Naive thymus-derived CD4-positive, alpha-beta T cell (primary cell): ENCODE data around the gene CHMP1B. TPM values are rescaled to one million over a fixed set of nuclear protein-coding genes. Genes with fewer than 3 reads are reported as not detected.

ENCODE experiments used
- ATAC-seq: fragments of 150-1000 bp; cut with Tn5 transposase; 2 replicates; pipeline ENCODE4 v1.10.0; 2021; ENCODE audit warnings: mild to moderate bottlenecking, moderate library complexity
- CTCF ChIA-PET: fragments of 350-600 bp; sonication (Branson Sonifier 250); formaldehyde crosslinking; loops from one replicate; lab custom pipeline; 2021; ENCODE audit warnings: antibody characterized with exemption; lab: Charles Lee
- POLR2A ChIA-PET: fragments of 350-600 bp; sonication (Branson Sonifier 250); formaldehyde crosslinking; loops from one replicate; lab custom pipeline; 2021; ENCODE audit warnings: antibody characterized with exemption, inconsistent platforms; lab: Charles Lee
- DNase-seq, 9 donors: peaks; one replicate each; pipeline versions ENCODE4 v3.0.0 to v3.0.0-alpha.2; 2020 to 2022; ENCODE audit warnings: mixed read lengths in 1 of 9
- H3K27ac ChIP-seq: one replicate; pipeline ENCODE4 v1.7.0; 2013; ENCODE audit warnings: mild to moderate bottlenecking, low read depth, low read length, moderate library complexity
- H3K27me3 ChIP-seq, 2 donors: one replicate each; pipeline ENCODE4 v1.7.0; 2013; ENCODE audit warnings: low read length in 2 of 2, mild to moderate bottlenecking in 2 of 2, moderate library complexity in 2 of 2; ENCODE audit not compliant: control insufficient read depth in 2 of 2, insufficient read depth in 2 of 2
- H3K36me3 ChIP-seq, 3 experiments: 1 replicate in 2 of 3; 2 replicates in 1 of 3; pipeline ENCODE4 v1.7.0; 2013; ENCODE audit warnings: low read length in 3 of 3, mild to moderate bottlenecking in 3 of 3, moderate library complexity in 1 of 3; ENCODE audit not compliant: insufficient read depth in 3 of 3, control insufficient read depth in 2 of 3
- H3K4me1 ChIP-seq, 2 donors: one replicate each; pipeline ENCODE4 v1.7.0; 2013; ENCODE audit warnings: low read length in 2 of 2, mild to moderate bottlenecking in 2 of 2, moderate library complexity in 1 of 2; ENCODE audit not compliant: control insufficient read depth in 2 of 2, insufficient read depth in 2 of 2
- H3K4me3 ChIP-seq: 2 replicates; pipeline ENCODE4 v1.7.0; 2013; ENCODE audit warnings: mild to moderate bottlenecking, low read length
- H3K9me3 ChIP-seq, 3 experiments: 1 replicate in 2 of 3; 2 replicates in 1 of 3; pipeline ENCODE4 v1.7.0; 2013; ENCODE audit warnings: low read length in 3 of 3; ENCODE audit not compliant: control insufficient read depth in 2 of 3
- H3K27ac Mint-ChIP-seq, 9 donors: one replicate each; pipeline ENCODE4 v1.8.0; 2020 to 2022; ENCODE audit warnings: mixed read lengths in 9 of 9, mild to moderate bottlenecking in 8 of 9, moderate library complexity in 5 of 9, inconsistent platforms in 2 of 9
- H3K27me3 Mint-ChIP-seq, 5 donors: one replicate each; pipeline ENCODE4 v1.8.0; 2021 to 2022; ENCODE audit warnings: mixed read lengths in 5 of 5, mild to moderate bottlenecking in 1 of 5
- H3K36me3 Mint-ChIP-seq, 5 donors: one replicate each; pipeline ENCODE4 v1.8.0; 2020 to 2022; ENCODE audit warnings: mixed read lengths in 5 of 5, mild to moderate bottlenecking in 3 of 5, inconsistent platforms in 1 of 5
- H3K4me1 Mint-ChIP-seq, 7 donors: one replicate each; pipeline ENCODE4 v1.8.0; 2020 to 2022; ENCODE audit warnings: mixed read lengths in 7 of 7, mild to moderate bottlenecking in 3 of 7, inconsistent platforms in 1 of 7
- H3K4me3 Mint-ChIP-seq, 10 donors: one replicate each; pipeline ENCODE4 v1.8.0; 2020 to 2022; ENCODE audit warnings: mild to moderate bottlenecking in 10 of 10, mixed read lengths in 10 of 10, moderate library complexity in 6 of 10, inconsistent platforms in 2 of 10
- H3K9me3 Mint-ChIP-seq, 11 donors: one replicate each; pipeline ENCODE4 v1.8.0; 2020 to 2022; ENCODE audit warnings: mixed read lengths in 11 of 11, mild to moderate bottlenecking in 4 of 11, inconsistent platforms in 1 of 11, moderate library complexity in 1 of 11
- intact Hi-C, 2 donors: fragments of 100-400 bp; cut with micrococcal nuclease; formaldehyde crosslinking; loops; one replicate each; pipeline ENCODE4 v1.15.1; 2023
- polyA plus RNA-seq, 2 donors: library from polyadenylated mRNA; unstranded; fragments of 300-500 nt; fragmentation: Illumina TruSeq; gene quantifications; one replicate each; pipeline ENCODE4 v1.2.3, GENCODE V29; 2021
- total RNA-seq, 6 experiments: library from RNA in 5 of 6; stranded (reverse) in 5 of 6; gene quantifications; 1 replicate in 5 of 6; 2 replicates in 1 of 6; pipeline ENCODE4 v1.2.3 and lab custom pipeline; 2021 to 2026

CHMP1B gene
- total and polyA plus RNA-seq, 7 experiments from 2014 or later: 27.2 to 115 (median 54.2) TPM

GRCh38 chr18:11821208-11821607 lies 30.0 kb upstream of the CHMP1B start:
- Histone ChIP-seq H3K36me3 (no peaks in the 10 kb centered on the region), H3K4me1 (no peaks in the 10 kb centered on the region), H3K4me3 (no peak overlapping the region), H3K9me3 (no peaks in the 10 kb centered on the region), H3K27ac (no peak overlapping the region), H3K27me3 (no peaks in the 10 kb centered on the region)
- Mint-ChIP-seq H3K27me3 (peaks cover 0 to 3% (median 0%) of the 10 kb centered on the region in 5 donors), H3K4me3 (no peak overlapping the region), H3K27ac (no peak overlapping the region), H3K9me3 (peaks cover 0 to 14% (median 0%) of the 10 kb centered on the region in 11 donors), H3K4me1 (no peaks in the 10 kb centered on the region), H3K36me3 (peaks cover 0 to 3% (median 0%) of the 10 kb centered on the region in 5 donors)
- ATAC-seq (no peak), DNase-seq (no peak)
- intact Hi-C loops: no loop called here
- ChIA-PET CTCF (no interaction called here), POLR2A (interaction anchor here (0.9 kb wide), 1 partner anchor 28 kb away, joined by 3 read pairs; no protein-coding TSS in a partner anchor)

GRCh38 chr18:11821643-11822237 lies 29.5 kb upstream of the CHMP1B start:
- ChIA-PET CTCF (no interaction called here), POLR2A (interaction anchor here (0.9 kb wide), 1 partner anchor 28 kb away, joined by 3 read pairs; no protein-coding TSS in a partner anchor)
- no peak overlapping the region for H3K27ac Mint-ChIP-seq
- no peaks in the 10 kb centered on the region for H3K9me3 ChIP-seq
- intact Hi-C loops: no loop called here
- H3K4me3 Mint-ChIP-seq: no peak overlapping the region
- no peaks in the 10 kb centered on the region for H3K4me1 ChIP-seq
- DNase-seq (no peak), ATAC-seq (no peak)
- H3K4me3 ChIP-seq: no peak overlapping the region
- H3K27ac ChIP-seq: no peak overlapping the region
- H3K27me3 Mint-ChIP-seq: peaks cover 0 to 5% (median 0%) of the 10 kb centered on the region in 5 donors
- no peaks in the 10 kb centered on the region for H3K36me3 ChIP-seq
- H3K36me3 Mint-ChIP-seq: peaks cover 0 to 3% (median 0%) of the 10 kb centered on the region in 5 donors
- peaks cover 0 to 14% (median 0%) of the 10 kb centered on the region in 11 donors for H3K9me3 Mint-ChIP-seq
- no peaks in the 10 kb centered on the region for H3K27me3 ChIP-seq
- H3K4me1 Mint-ChIP-seq: no peaks in the 10 kb centered on the region

GRCh38 chr18:11823545-11823944 lies 27.7 kb upstream of the CHMP1B start:
- no peak for DNase-seq
- no peaks in the 10 kb centered on the region for H3K36me3 ChIP-seq
- intact Hi-C loops: no loop called here
- Mint-ChIP-seq H3K4me1 (peaks cover 0 to 3% (median 0%) of the 10 kb centered on the region in 7 donors), H3K27me3 (peaks cover 0 to 4% (median 0%) of the 10 kb centered on the region in 5 donors), H3K36me3 (peaks cover 0 to 3% (median 0%) of the 10 kb centered on the region in 5 donors), H3K4me3 (no peak overlapping the region), H3K9me3 (peaks cover 0 to 14% (median 0%) of the 10 kb centered on the region in 11 donors), H3K27ac (no peak overlapping the region)
- ChIA-PET POLR2A (no interaction called here), CTCF (no interaction called here)
- no peaks in the 10 kb centered on the region for H3K9me3 ChIP-seq
- no peaks in the 10 kb centered on the region for H3K27me3 ChIP-seq
- no peak overlapping the region for H3K27ac ChIP-seq
- H3K4me1 ChIP-seq: no peaks in the 10 kb centered on the region
- ATAC-seq: no peak
- H3K4me3 ChIP-seq: no peak overlapping the region

GRCh38 chr18:11826836-11827235 lies 24.4 kb upstream of the CHMP1B start:
- Mint-ChIP-seq H3K27me3 (peaks cover 0 to 4% (median 0%) of the 10 kb centered on the region in 5 donors), H3K9me3 (no peaks in the 10 kb centered on the region), H3K27ac (no peak overlapping the region), H3K4me1 (peaks cover 0 to 3% (median 0%) of the 10 kb centered on the region in 7 donors), H3K4me3 (no peak overlapping the region), H3K36me3 (no peaks in the 10 kb centered on the region)
- no peak for DNase-seq
- Histone ChIP-seq H3K36me3 (no peaks in the 10 kb centered on the region), H3K9me3 (no peaks in the 10 kb centered on the region), H3K4me3 (no peak overlapping the region), H3K27ac (no peak overlapping the region), H3K4me1 (no peaks in the 10 kb centered on the region), H3K27me3 (no peaks in the 10 kb centered on the region)
- intact Hi-C loops: no loop called here
- ChIA-PET CTCF (no interaction called here), POLR2A (no interaction called here)
- ATAC-seq: no peak

- peaks cover 0 to 3% (median 0%) of the 10 kb centered on the region in 7 donors for H3K4me1 Mint-ChIP-seq
- peaks cover 0 to 4% (median 0%) of the 10 kb centered on the region in 5 donors for H3K27me3 Mint-ChIP-seq
- Histone ChIP-seq H3K4me1 (no peaks in the 10 kb centered on the region), H3K27ac (no peak overlapping the region), H3K4me3 (no peak overlapping the region), H3K27me3 (no peaks in the 10 kb centered on the region), H3K9me3 (no peaks in the 10 kb centered on the region), H3K36me3 (no peaks in the 10 kb centered on the region)
- DNase-seq (no peak), ATAC-seq (peak; percentile 18)
- no peaks in the 10 kb centered on the region for H3K36me3 Mint-ChIP-seq
- no peak overlapping the region for H3K27ac Mint-ChIP-seq
- no peaks in the 10 kb centered on the region for H3K9me3 Mint-ChIP-seq
- intact Hi-C loops: no loop called here
- no peak overlapping the region for H3K4me3 Mint-ChIP-seq
- ChIA-PET POLR2A (no interaction called here), CTCF (no interaction called here)
Measured at GRCh38 chr18:11828786-11829432, 22.3 kb upstream of the CHMP1B start.

- no peaks in the 10 kb centered on the region for H3K9me3 ChIP-seq
- intact Hi-C loops: no loop called here
- H3K36me3 ChIP-seq: no peaks in the 10 kb centered on the region
- CTCF ChIA-PET: no interaction called here
- no peak overlapping the region for H3K27ac Mint-ChIP-seq
- H3K36me3 Mint-ChIP-seq: no peaks in the 10 kb centered on the region
- no peak for DNase-seq
- H3K27me3 ChIP-seq: no peaks in the 10 kb centered on the region
- ATAC-seq: no peak
- H3K27ac ChIP-seq: no peak overlapping the region
- peaks cover 0 to 3% (median 0%) of the 10 kb centered on the region in 7 donors for H3K4me1 Mint-ChIP-seq
- peaks cover 0 to 4% (median 0%) of the 10 kb centered on the region in 5 donors for H3K27me3 Mint-ChIP-seq
- no peak overlapping the region for H3K4me3 ChIP-seq
- POLR2A ChIA-PET: no interaction called here
- no peaks in the 10 kb centered on the region for H3K9me3 Mint-ChIP-seq
- H3K4me3 Mint-ChIP-seq: no peak overlapping the region
- no peaks in the 10 kb centered on the region for H3K4me1 ChIP-seq
Measured at GRCh38 chr18:11830585-11830984, 20.6 kb upstream of the CHMP1B start.
